ENCODE measurements around the gene BUB3. TPM values are rescaled to one million over a fixed set of nuclear protein-coding genes. Genes with fewer than 3 reads are reported as not detected.

BUB3 gene
- total RNA-seq, 1 donor from 2014 or later: 245 TPM

GRCh38 chr10:123136806-123137642 is 17.2 kb upstream of the BUB3 start:
- peaks cover 88% of the 10 kb centered on the region for H3K27me3 Mint-ChIP-seq (ENCODE audit: insufficient read depth, low read depth)
- DNase-seq (ENCODE audit: low spot score): peak; percentile 71
- H3K4me1 ChIP-seq: peaks cover 47% of the 10 kb centered on the region
- no peak overlapping the region for H3K9ac ChIP-seq
- no peaks in the 10 kb centered on the region for H3K36me3 ChIP-seq
- H3K27ac Mint-ChIP-seq: no peak overlapping the region
- H3K27ac ChIP-seq: no peak overlapping the region
- H2AFZ ChIP-seq (replicated peaks): peak overlapping the region; percentile 2
- H4K20me1 ChIP-seq (ENCODE audit: low read depth): peaks cover 95% of the 10 kb centered on the region
- no peaks in the 10 kb centered on the region for H3K9me3 Mint-ChIP-seq
- peak overlapping the region; percentile 50 for H3K4me3 ChIP-seq
- H3K79me2 ChIP-seq (ENCODE audit: low read depth): no peaks in the 10 kb centered on the region
- peak overlapping the region; percentile 83 for H3K4me3 Mint-ChIP-seq
- H3K4me1 Mint-ChIP-seq: peaks cover 34% of the 10 kb centered on the region
- H3K36me3 Mint-ChIP-seq: no peaks in the 10 kb centered on the region
- peaks cover 69% of the 10 kb centered on the region for H3F3A ChIP-seq (ENCODE audit: low read depth)
- H3K9me3 ChIP-seq (ENCODE audit: low read depth): no peaks in the 10 kb centered on the region
- H3K4me2 ChIP-seq: peak overlapping the region; percentile 69
- TF ChIP-seq CTCF (IDR thresholded peaks at IDR 0.05) (no peak), EZH2 (IDR thresholded peaks at IDR 0.05) (peak; percentile 99), EZH2phosphoT487 (IDR thresholded peaks at IDR 0.05) (peak; percentile 99)
- H3K27me3 ChIP-seq: peaks cover 100% of the 10 kb centered on the region

- Histone ChIP-seq H3K79me2 (ENCODE audit: low read depth) (no peaks in the 10 kb centered on the region), H3K36me3 (no peaks in the 10 kb centered on the region), H3K27me3 (peaks cover 100% of the 10 kb centered on the region), H3K4me3 (peak overlapping the region; percentile 29), H3K27ac (no peak overlapping the region), H3F3A (ENCODE audit: low read depth) (peaks cover 68% of the 10 kb centered on the region), H3K4me2 (peak overlapping the region; percentile 74), H3K4me1 (peaks cover 49% of the 10 kb centered on the region), H4K20me1 (ENCODE audit: low read depth) (peaks cover 98% of the 10 kb centered on the region), H2AFZ (replicated peaks) (no peak overlapping the region), H3K9ac (no peak overlapping the region), H3K9me3 (ENCODE audit: low read depth) (no peaks in the 10 kb centered on the region)
- H3K27me3 Mint-ChIP-seq (ENCODE audit: insufficient read depth, low read depth): peaks cover 88% of the 10 kb centered on the region
- H3K27ac Mint-ChIP-seq: no peak overlapping the region
- TF ChIP-seq CTCF (IDR thresholded peaks at IDR 0.05) (no peak), EZH2phosphoT487 (IDR thresholded peaks at IDR 0.05) (no peak), EZH2 (IDR thresholded peaks at IDR 0.05) (peak; percentile 23)
- H3K4me1 Mint-ChIP-seq: peaks cover 26% of the 10 kb centered on the region
- H3K36me3 Mint-ChIP-seq: no peaks in the 10 kb centered on the region
- DNase-seq (ENCODE audit: low spot score): no peak
- H3K9me3 Mint-ChIP-seq: no peaks in the 10 kb centered on the region
- H3K4me3 Mint-ChIP-seq: peak overlapping the region; percentile 50
Observed at GRCh38 chr10:123139165-123139520, 15.1 kb upstream of the BUB3 start.

GRCh38 chr10:123139521-123140163 is 14.6 kb upstream of the BUB3 start:
- H3K4me1 Mint-ChIP-seq: peaks cover 22% of the 10 kb centered on the region
- Histone ChIP-seq H3K27ac (no peak overlapping the region), H3K4me1 (peaks cover 44% of the 10 kb centered on the region), H3K79me2 (ENCODE audit: low read depth) (no peaks in the 10 kb centered on the region), H3K36me3 (no peaks in the 10 kb centered on the region), H3K27me3 (peaks cover 100% of the 10 kb centered on the region), H3K9me3 (ENCODE audit: low read depth) (no peaks in the 10 kb centered on the region), H3K4me3 (peak overlapping the region; percentile 29), H4K20me1 (ENCODE audit: low read depth) (peaks cover 98% of the 10 kb centered on the region), H3K4me2 (peak overlapping the region; percentile 74), H3F3A (ENCODE audit: low read depth) (peaks cover 67% of the 10 kb centered on the region), H3K9ac (no peak overlapping the region), H2AFZ (replicated peaks) (peak overlapping the region; percentile 27)
- H3K36me3 Mint-ChIP-seq: no peaks in the 10 kb centered on the region
- H3K27me3 Mint-ChIP-seq (ENCODE audit: insufficient read depth, low read depth): peaks cover 88% of the 10 kb centered on the region
- H3K4me3 Mint-ChIP-seq: peak overlapping the region; percentile 50
- no peaks in the 10 kb centered on the region for H3K9me3 Mint-ChIP-seq
- no peak overlapping the region for H3K27ac Mint-ChIP-seq
- peak; percentile 92 for DNase-seq (ENCODE audit: low spot score)
- TF ChIP-seq EZH2phosphoT487 (IDR thresholded peaks at IDR 0.05): peak; percentile 79
- TF ChIP-seq EZH2 (IDR thresholded peaks at IDR 0.05): peak; percentile 96
- no peak for TF ChIP-seq CTCF (IDR thresholded peaks at IDR 0.05)

Data from neural progenitor cell (in vitro differentiated cells).